ENCODE data around the gene CLEC18C.
"Not testable (repeated sequence)": the region's sequence is repeated elsewhere in the genome, so short reads cannot be mapped to it uniquely, and the experiment has no call there.

The CLEC18C gene

DNA sequence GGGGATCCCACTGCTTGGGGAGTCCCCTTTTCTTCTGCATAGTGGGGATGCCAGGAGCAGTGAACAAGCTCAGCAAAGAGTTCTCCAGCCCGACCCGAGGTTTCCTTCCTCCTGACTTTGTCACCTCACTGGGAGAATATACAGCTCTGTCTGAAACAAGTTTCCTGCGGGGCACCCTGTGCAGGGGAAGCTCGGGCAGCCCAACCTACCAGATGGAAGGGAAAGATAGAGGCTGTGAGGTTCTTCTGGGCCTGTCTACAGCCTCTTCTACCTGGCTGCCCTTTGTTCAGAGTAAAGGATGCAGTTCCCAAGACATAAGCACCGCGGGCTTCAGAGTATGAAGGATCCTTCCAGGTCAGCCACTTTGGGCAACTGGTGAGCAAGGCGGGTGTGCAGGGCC, 24.0 kb downstream of the CLEC18C start:
- not testable (repeated sequence) for H3K4me3 ChIP-seq (ENCODE audit: low read length); H3K9ac ChIP-seq (ENCODE audit: low read length); H3K27me3 ChIP-seq (replicated peaks; ENCODE audit: control insufficient read depth, insufficient read depth, low read length); H3K9me3 ChIP-seq (ENCODE audit: control insufficient read depth, low read length); H3K36me3 ChIP-seq (ENCODE audit: control insufficient read depth, insufficient read depth, low read length, severe bottlenecking); DNase-seq (ENCODE audit: low read depth); H3K4me1 ChIP-seq (ENCODE audit: control insufficient read depth, insufficient read depth, low read length)

DNA sequence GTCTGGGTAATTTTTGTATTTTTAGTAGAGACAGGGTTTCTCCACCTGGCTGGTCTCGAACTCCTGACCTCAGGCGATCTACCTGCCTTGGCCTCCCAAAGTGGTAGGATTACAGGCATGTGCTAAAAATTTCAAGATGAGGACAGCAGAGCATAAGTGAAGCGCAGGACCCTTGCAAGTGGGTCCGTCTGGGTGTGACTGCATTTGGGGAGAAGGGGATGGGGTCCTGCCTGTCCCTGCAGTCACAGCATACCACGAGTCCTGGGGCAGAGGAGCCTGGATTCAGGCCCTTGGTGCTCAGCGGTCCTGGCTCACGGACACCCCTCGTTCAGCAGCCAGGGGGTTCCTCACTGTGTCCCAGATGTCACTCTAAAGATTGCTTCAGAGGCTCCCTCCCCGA, 24.6 kb downstream of the CLEC18C start:
- not testable (repeated sequence) for H3K4me3 ChIP-seq (ENCODE audit: low read length); H3K9ac ChIP-seq (ENCODE audit: low read length); H3K9me3 ChIP-seq (ENCODE audit: control insufficient read depth, low read length); DNase-seq (ENCODE audit: low read depth); H3K27me3 ChIP-seq (replicated peaks; ENCODE audit: control insufficient read depth, insufficient read depth, low read length); H3K4me1 ChIP-seq (ENCODE audit: control insufficient read depth, insufficient read depth, low read length); H3K36me3 ChIP-seq (ENCODE audit: control insufficient read depth, insufficient read depth, low read length, severe bottlenecking)

DNA sequence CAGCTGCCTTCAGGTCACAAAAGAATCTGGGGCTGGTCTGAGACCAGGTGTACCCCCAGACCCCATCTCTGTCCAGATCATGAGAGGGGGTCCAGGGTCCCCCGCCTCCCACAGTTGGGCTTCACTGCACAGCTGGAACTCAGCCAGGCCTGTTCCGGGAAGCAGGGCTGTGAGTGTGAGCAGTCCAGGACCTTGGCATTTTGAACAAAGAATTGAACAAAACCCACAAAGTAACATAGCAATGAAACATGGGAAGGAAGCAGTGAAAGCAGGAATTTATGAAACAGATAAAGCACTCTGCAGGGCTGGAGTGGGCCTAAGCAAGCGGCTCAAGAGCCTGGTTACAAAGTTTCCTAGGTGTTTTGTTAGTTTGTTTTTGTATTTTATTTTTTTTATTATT, 25.1 kb downstream of the CLEC18C start:
- not testable (repeated sequence) for H3K36me3 ChIP-seq (ENCODE audit: control insufficient read depth, insufficient read depth, low read length, severe bottlenecking); H3K27me3 ChIP-seq (replicated peaks; ENCODE audit: control insufficient read depth, insufficient read depth, low read length); H3K9me3 ChIP-seq (ENCODE audit: control insufficient read depth, low read length); H3K4me3 ChIP-seq (ENCODE audit: low read length); H3K4me1 ChIP-seq (ENCODE audit: control insufficient read depth, insufficient read depth, low read length); H3K9ac ChIP-seq (ENCODE audit: low read length)
- DNase-seq (ENCODE audit: low read depth), result peak; percentile 7

DNA sequence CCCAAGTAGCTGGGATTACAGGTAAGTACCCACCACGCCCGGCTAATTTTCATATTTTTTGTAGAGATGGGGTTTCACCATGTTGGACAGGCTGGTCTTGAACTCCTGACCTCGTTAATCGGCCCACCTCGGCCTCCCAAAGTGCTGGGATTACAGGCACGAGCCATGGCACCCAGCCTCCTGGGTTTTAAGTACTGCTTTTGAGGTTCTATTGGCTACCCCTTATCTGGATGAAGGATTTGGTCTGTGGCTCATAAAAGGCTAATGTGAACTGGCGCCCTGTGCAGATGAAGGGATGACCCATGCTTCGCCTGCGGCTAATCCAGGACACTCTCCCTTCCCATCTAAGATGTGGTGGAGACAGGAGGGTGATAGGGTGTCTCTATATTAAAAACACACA, 25.6 kb downstream of the CLEC18C start:
- not testable (repeated sequence) for H3K27me3 ChIP-seq (replicated peaks; ENCODE audit: control insufficient read depth, insufficient read depth, low read length); H3K9me3 ChIP-seq (ENCODE audit: control insufficient read depth, low read length); H3K9ac ChIP-seq (ENCODE audit: low read length); DNase-seq (ENCODE audit: low read depth); H3K4me3 ChIP-seq (ENCODE audit: low read length); H3K36me3 ChIP-seq (ENCODE audit: control insufficient read depth, insufficient read depth, low read length, severe bottlenecking); H3K4me1 ChIP-seq (ENCODE audit: control insufficient read depth, insufficient read depth, low read length)

DNA sequence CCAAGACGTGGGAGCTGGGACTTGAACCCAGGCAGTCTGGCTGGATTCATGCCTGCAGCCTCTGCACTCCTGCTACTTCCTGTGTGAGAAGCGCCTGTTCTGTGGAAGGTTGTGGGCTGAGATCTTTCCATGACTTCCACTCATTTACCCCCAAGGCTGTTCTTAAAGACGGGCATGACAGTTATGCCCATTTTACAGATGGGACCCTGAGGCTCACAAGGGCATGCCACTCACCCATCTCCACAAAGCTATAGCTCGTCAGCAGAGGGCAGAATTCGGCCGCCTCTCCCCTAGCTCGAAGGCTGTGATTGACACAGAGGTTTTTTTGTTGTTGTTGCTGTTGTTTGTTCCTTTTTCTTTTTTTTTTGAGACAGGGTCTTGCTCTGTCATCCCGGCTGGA, 26.5 kb downstream of the CLEC18C start:
- H3K9me3 ChIP-seq (ENCODE audit: control insufficient read depth, low read length); H3K4me1 ChIP-seq (ENCODE audit: control insufficient read depth, insufficient read depth, low read length); H3K27me3 ChIP-seq (replicated peaks; ENCODE audit: control insufficient read depth, insufficient read depth, low read length); H3K9ac ChIP-seq (ENCODE audit: low read length); DNase-seq (ENCODE audit: low read depth); H3K36me3 ChIP-seq (ENCODE audit: control insufficient read depth, insufficient read depth, low read length, severe bottlenecking); H3K4me3 ChIP-seq (ENCODE audit: low read length): not testable (repeated sequence)

DNA sequence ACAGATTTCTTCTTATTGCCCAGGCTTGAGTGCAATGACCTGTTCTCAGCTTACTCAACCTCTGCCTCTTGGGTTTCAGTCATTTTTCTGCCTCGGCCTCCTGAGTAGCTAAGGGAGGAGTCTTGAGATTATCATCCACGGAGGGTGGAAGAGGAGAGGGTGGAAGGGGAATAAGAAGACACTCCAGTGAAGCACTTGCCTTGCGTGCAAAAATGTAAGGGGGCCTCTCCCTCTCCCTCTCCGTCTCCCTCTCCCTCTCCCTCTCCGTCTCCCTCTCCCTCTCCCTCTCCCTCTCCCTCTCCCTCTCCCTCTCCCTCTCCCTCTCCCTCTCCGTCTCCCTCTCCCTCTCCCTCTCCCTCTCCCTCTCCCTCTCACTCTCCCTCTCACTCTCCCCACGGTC, 29.9 kb downstream of the CLEC18C start:
- not testable (repeated sequence) for H3K9me3 ChIP-seq (ENCODE audit: control insufficient read depth, low read length); H3K9ac ChIP-seq (ENCODE audit: low read length); H3K36me3 ChIP-seq (ENCODE audit: control insufficient read depth, insufficient read depth, low read length, severe bottlenecking); H3K4me1 ChIP-seq (ENCODE audit: control insufficient read depth, insufficient read depth, low read length); H3K4me3 ChIP-seq (ENCODE audit: low read length); DNase-seq (ENCODE audit: low read depth); H3K27me3 ChIP-seq (replicated peaks; ENCODE audit: control insufficient read depth, insufficient read depth, low read length)

DNA sequence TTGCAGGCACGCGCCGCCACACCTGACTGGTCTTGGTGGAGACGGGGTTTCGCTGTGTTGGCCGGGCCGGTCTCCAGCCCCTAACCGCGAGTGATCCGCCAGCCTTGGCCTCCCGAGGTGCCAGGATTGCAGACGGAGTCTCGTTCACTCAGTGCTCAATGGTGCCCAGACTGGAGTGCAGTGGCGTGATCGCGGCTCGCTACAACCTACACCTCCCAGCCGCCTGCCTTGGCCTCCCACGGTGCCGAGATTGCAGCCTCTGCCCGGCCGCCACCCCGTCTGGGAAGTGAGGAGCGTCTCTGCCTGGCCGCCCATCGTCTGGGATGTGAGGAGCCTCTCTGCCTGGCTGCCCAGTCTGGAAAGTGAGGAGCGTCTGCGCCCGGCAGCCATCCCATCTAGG, 30.4 kb downstream of the CLEC18C start:
- not testable (repeated sequence) for H3K36me3 ChIP-seq (ENCODE audit: control insufficient read depth, insufficient read depth, low read length, severe bottlenecking); H3K27me3 ChIP-seq (replicated peaks; ENCODE audit: control insufficient read depth, insufficient read depth, low read length); H3K9ac ChIP-seq (ENCODE audit: low read length); DNase-seq (ENCODE audit: low read depth); H3K4me1 ChIP-seq (ENCODE audit: control insufficient read depth, insufficient read depth, low read length); H3K9me3 ChIP-seq (ENCODE audit: control insufficient read depth, low read length); H3K4me3 ChIP-seq (ENCODE audit: low read length)

DNA sequence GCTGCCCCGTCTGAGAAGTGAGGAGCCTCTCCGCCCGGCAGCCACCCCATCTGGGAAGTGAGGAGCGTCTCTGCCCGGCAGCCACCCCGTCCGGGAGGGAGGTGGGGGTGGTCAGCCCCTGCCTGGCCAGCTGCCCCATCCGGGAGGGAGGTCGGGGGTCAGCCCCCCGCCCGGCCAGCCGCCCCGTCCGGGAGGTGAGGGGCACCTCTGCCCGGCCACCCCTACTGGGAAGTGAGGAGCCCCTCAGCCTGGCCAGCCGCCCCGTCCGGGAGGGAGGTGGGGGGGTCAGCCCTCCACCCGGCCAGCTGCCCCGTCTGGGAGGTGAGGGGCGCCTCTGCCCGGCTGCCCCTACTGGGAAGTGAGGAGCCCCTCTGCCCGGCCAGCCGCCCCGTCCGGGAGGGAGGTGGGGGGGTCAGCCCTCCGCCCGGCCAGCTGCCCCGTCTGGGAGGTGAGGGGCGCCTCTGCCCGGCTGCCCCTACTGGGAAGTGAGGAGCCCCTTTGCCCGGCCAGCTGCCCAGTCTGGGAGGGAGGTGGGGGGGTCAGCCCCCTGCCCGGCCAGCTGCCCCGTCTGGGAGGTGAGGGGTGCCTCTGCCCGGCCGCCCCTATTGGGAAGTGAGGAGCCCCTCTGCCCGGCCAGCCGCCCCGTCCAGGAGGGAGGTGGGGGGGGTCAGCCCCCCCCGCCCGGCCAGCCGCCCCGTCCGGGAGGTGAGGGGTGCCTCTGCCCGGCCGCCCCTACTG, 31.2 kb downstream of the CLEC18C start:
- not testable (repeated sequence) for H3K9ac ChIP-seq (ENCODE audit: low read length); H3K9me3 ChIP-seq (ENCODE audit: control insufficient read depth, low read length); H3K36me3 ChIP-seq (ENCODE audit: control insufficient read depth, insufficient read depth, low read length, severe bottlenecking); DNase-seq (ENCODE audit: low read depth); H3K4me1 ChIP-seq (ENCODE audit: control insufficient read depth, insufficient read depth, low read length); H3K27me3 ChIP-seq (replicated peaks; ENCODE audit: control insufficient read depth, insufficient read depth, low read length); H3K4me3 ChIP-seq (ENCODE audit: low read length)

DNA sequence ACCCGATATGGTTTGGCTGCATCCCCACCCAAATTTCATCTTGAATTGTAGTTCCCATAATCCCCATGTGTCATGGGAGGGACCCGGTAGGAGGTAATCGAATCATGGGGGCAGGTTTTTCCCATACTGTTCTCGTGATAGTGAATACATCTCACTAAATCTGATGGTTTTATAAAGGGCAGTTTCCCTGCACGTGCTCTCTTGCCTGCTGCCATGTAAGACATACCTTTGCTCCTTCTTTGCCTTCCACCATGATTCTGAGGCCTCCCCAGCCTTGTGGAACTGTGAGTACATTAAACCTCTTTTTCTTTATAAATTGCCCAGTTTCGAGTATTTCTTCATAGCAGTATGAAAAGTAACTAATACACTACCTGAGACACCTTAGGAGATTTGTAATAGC, 32.8 kb downstream of the CLEC18C start:
- H3K4me1 ChIP-seq (ENCODE audit: control insufficient read depth, insufficient read depth, low read length); H3K27me3 ChIP-seq (replicated peaks; ENCODE audit: control insufficient read depth, insufficient read depth, low read length); H3K9ac ChIP-seq (ENCODE audit: low read length); H3K9me3 ChIP-seq (ENCODE audit: control insufficient read depth, low read length); H3K36me3 ChIP-seq (ENCODE audit: control insufficient read depth, insufficient read depth, low read length, severe bottlenecking); DNase-seq (ENCODE audit: low read depth); H3K4me3 ChIP-seq (ENCODE audit: low read length): not testable (repeated sequence)

DNA sequence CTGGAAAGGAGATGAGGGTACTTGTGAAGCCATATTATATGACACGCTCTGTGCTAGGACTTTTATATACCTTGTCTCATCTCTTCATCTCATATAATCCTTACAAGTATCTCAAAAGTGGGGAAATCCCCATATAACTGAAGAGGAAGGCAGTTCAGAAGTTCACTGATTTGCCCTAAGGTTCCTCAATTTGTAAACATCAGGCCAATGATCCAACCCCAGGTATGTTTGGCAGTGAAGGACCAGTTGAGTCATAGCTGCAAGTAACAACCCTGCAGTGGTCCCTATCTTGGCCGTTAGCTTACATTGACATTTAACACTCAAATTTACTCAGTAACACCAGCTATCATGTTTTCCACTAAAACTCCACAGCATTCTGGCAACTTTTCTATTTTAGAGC, 45.0 kb downstream of the CLEC18C start:
- not testable (repeated sequence) for H3K4me1 ChIP-seq (ENCODE audit: control insufficient read depth, insufficient read depth, low read length); H3K27me3 ChIP-seq (replicated peaks; ENCODE audit: control insufficient read depth, insufficient read depth, low read length); DNase-seq (ENCODE audit: low read depth); H3K4me3 ChIP-seq (ENCODE audit: low read length); H3K9ac ChIP-seq (ENCODE audit: low read length); H3K9me3 ChIP-seq (ENCODE audit: control insufficient read depth, low read length)
- peaks cover 12% of the 10 kb centered on the region for H3K36me3 ChIP-seq (ENCODE audit: control insufficient read depth, insufficient read depth, low read length, severe bottlenecking)

DNA sequence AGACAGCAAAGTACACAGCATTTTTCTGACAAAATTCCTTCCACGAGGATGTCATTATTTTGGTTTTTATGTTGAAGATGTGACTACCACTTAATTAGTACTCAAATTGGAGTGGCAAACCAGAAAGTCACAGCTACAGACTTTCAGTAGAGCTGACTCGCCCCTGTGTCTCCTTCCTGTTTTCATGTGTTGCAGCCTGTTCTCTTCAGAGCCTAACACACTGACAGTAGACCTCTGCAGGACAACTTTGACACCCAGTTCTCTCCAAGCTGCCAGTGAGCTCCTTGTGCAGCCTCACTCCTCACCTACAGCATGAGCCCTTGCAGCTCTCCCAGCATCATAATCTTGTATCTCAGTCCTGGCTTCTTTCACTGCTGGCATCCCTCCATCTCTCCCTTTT, 49.0 kb downstream of the CLEC18C start:
- H3K9ac ChIP-seq (ENCODE audit: low read length); H3K4me3 ChIP-seq (ENCODE audit: low read length); H3K9me3 ChIP-seq (ENCODE audit: control insufficient read depth, low read length); DNase-seq (ENCODE audit: low read depth); H3K27me3 ChIP-seq (replicated peaks; ENCODE audit: control insufficient read depth, insufficient read depth, low read length); H3K4me1 ChIP-seq (ENCODE audit: control insufficient read depth, insufficient read depth, low read length): not testable (repeated sequence)
- peaks cover 28% of the 10 kb centered on the region for H3K36me3 ChIP-seq (ENCODE audit: control insufficient read depth, insufficient read depth, low read length, severe bottlenecking)

DNA sequence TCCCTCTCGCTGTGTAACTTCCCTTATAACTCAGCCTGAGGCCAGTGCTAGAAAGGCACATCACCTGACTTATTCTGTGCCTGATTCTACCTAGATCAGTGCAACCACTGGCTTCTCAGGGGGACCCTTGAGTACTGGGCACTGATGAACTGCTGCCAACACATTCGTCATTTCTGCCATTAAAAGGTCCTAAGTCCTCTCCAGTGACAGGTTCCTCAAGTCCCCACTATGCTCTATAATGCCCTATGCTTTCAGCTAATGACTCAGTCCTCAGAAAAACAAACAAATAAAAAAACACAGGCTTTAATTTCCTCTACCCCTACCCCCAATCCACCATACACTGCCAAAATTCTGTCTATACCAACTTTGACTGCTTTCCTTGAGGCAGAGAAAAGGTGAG, 49.6 kb downstream of the CLEC18C start:
- not testable (repeated sequence) for H3K4me3 ChIP-seq (ENCODE audit: low read length); H3K27me3 ChIP-seq (replicated peaks; ENCODE audit: control insufficient read depth, insufficient read depth, low read length); H3K9me3 ChIP-seq (ENCODE audit: control insufficient read depth, low read length); DNase-seq (ENCODE audit: low read depth); H3K9ac ChIP-seq (ENCODE audit: low read length); H3K4me1 ChIP-seq (ENCODE audit: control insufficient read depth, insufficient read depth, low read length)
- H3K36me3 ChIP-seq (ENCODE audit: control insufficient read depth, insufficient read depth, low read length, severe bottlenecking), result peaks cover 32% of the 10 kb centered on the region

Data from adipocyte (in vitro differentiated cells).